Measurements from ENCODE around the gene OPCML.

GRCh38 chr11:133078012-133078411 lies 454.3 kb downstream of the OPCML start:
- TF ChIP-seq EZH2 (IDR thresholded peaks at IDR 0.05; ENCODE audit: borderline replicate concordance, low read depth, low read length, poor library complexity, severe bottlenecking) (no peak), CTCF (conservative IDR thresholded peaks at IDR 0.05; ENCODE audit: low read depth, low read length) (no peak)

Data from A673 (cell line).